ENCODE measurements around the gene EEIG1. TPM values are rescaled to one million over a fixed set of nuclear protein-coding genes. Genes with fewer than 3 reads are reported as not detected.

The EEIG1 gene
- total RNA-seq, 1 experiment from 2014 or later = 52.3 TPM

GRCh38 chr9:128001779-128002298 is 21.1 kb upstream of the EEIG1 start:
- Histone ChIP-seq H2AFZ (ENCODE audit: low read length) (peak overlapping the region; percentile 32), H4K5ac (ENCODE audit: insufficient read length, low read depth, low read length) (no peak overlapping the region), H2BK12ac (ENCODE audit: insufficient read length, low read depth, low read length) (no peak overlapping the region), H3K4me2 (ENCODE audit: insufficient read depth, insufficient read length, low read length) (no peak overlapping the region), H2BK15ac (ENCODE audit: low read depth, low read length) (no peak overlapping the region), H3K9me3 (ENCODE audit: control insufficient read depth, low read depth, low read length) (no peaks in the 10 kb centered on the region), H4K20me1 (ENCODE audit: control insufficient read depth, insufficient read depth, insufficient read length) (no peaks in the 10 kb centered on the region), H2AK5ac (ENCODE audit: insufficient read length, low read length) (no peak overlapping the region), H3K23ac (ENCODE audit: insufficient read length, low read depth, low read length) (no peak overlapping the region), H3K23me2 (ENCODE audit: insufficient read length, low read depth, low read length, poor library complexity, severe bottlenecking) (no peaks in the 10 kb centered on the region), H2BK120ac (ENCODE audit: low read depth, low read length, poor library complexity, severe bottlenecking) (no peak overlapping the region), H2BK20ac (ENCODE audit: low read depth, low read length, poor library complexity, severe bottlenecking) (no peak overlapping the region), H3K79me1 (ENCODE audit: insufficient read depth, low read depth, low read length, poor library complexity, severe bottlenecking) (no peaks in the 10 kb centered on the region), H3K18ac (ENCODE audit: insufficient read length, low read depth, low read length) (no peak overlapping the region), H3K56ac (ENCODE audit: insufficient read length, low read depth, low read length) (no peak overlapping the region), H3K27ac (ENCODE audit: insufficient read length, low read depth, low read length) (no peak overlapping the region), H3T11ph (ENCODE audit: low read length) (no peak overlapping the region), H3K9ac (ENCODE audit: extremely low read depth, insufficient read length, low read length) (no peak overlapping the region), H3K4me1 (ENCODE audit: insufficient read depth, low read length) (no peaks in the 10 kb centered on the region), H4K8ac (replicated peaks; ENCODE audit: insufficient read length, low read depth, low read length) (no peak overlapping the region), H3K14ac (ENCODE audit: insufficient read depth, low read length) (no peak overlapping the region), H2BK5ac (ENCODE audit: insufficient read length, low read length) (no peak overlapping the region), H3K4ac (ENCODE audit: low read depth, low read length) (no peak overlapping the region), H4K91ac (ENCODE audit: insufficient read length, low read depth, low read length) (no peak overlapping the region), H3K27me3 (ENCODE audit: insufficient read depth, low read length) (no peaks in the 10 kb centered on the region), H3K79me2 (ENCODE audit: insufficient read depth, low read length) (no peaks in the 10 kb centered on the region)
- H3K9me3 Mint-ChIP-seq = peaks cover 5 to 6% of the 10 kb centered on the region in 2 experiments; a peak in 2 of 5 replicates
- H3K4me3 Mint-ChIP-seq = no peak overlapping the region
- TF ChIP-seq CTCF (conservative IDR thresholded peaks at IDR 0.05) = no peak
- DNase-seq = peak; percentile 76
- H3K27ac Mint-ChIP-seq = peak overlapping the region; percentile 24 to 87 (median 78); a peak in 5 of 7 replicates
- WGBS (ENCODE audit: extremely low coverage, insufficient read length, low lambda C conversion rate) = no CpG with 5 or more reads among the region's 18 CpGs
- no peaks in the 10 kb centered on the region for H3K36me3 Mint-ChIP-seq (ENCODE audit: insufficient read depth in 1 of 3, low read depth in 3 of 3)
- H3K27me3 Mint-ChIP-seq (ENCODE audit: low read depth) = no peaks in the 10 kb centered on the region; the same call in 1 of the 2 replicates
- peaks cover 8 to 12% of the 10 kb centered on the region in 2 experiments for H3K4me1 Mint-ChIP-seq

All from H9 (cell line).